IMR-90 (cell line): ENCODE measurements around the gene POFUT1. TPM values are rescaled to one million over a fixed set of nuclear protein-coding genes. Genes with fewer than 3 reads are reported as not detected.

ENCODE experiments used
- ATAC-seq: fragments of 200-7000 bp; cut with Tn5 transposase; 2 replicates; pipeline ENCODE4 v1.9.1; 2020; ENCODE audit warnings: low read depth, mild to moderate bottlenecking, moderate library complexity
- BruUV-seq: library from RNA; stranded (reverse); fragments of 400-500 nt; replicated peaks from 2 replicates; lab custom pipeline; 2021; lab: Mats Ljungman, UMichigan
- CTCF ChIA-PET: fragments of 300-600 bp; formaldehyde crosslinking; extraction: SDS; loops from one replicate; lab custom pipeline; 2021; ENCODE audit warnings: antibody characterized with exemption; lab: Yijun Ruan, JAX
- POLR2A ChIA-PET: fragments of 300-600 bp; sonication (Branson Sonifier 250); formaldehyde crosslinking; loops from one replicate; lab custom pipeline; 2022; ENCODE audit warnings: antibody characterized with exemption; ENCODE audit not compliant: unreplicated experiment; lab: Charles Lee
- DNase-seq: peaks from one replicate; pipeline ENCODE4 v3.0.0; 2013
- H2AFZ ChIP-seq: replicated peaks from 2 replicates; pipeline ENCODE3; 2013; ENCODE audit warnings: low read length, mild to moderate bottlenecking; ENCODE audit not compliant: poor library complexity
- H2AK5ac ChIP-seq: 2 replicates; pipeline ENCODE4 v1.6.1; 2013; ENCODE audit warnings: low read depth, low read length, inconsistent platforms
- H2AK9ac ChIP-seq: replicated peaks from 2 replicates; pipeline ENCODE3; 2013; ENCODE audit warnings: mild to moderate bottlenecking, low read depth, low read length, moderate library complexity; ENCODE audit not compliant: poor library complexity
- H2BK120ac ChIP-seq: 2 replicates; pipeline ENCODE4 v1.6.1; 2013; ENCODE audit warnings: low read depth, low read length, inconsistent platforms
- H2BK15ac ChIP-seq: 3 replicates; pipeline ENCODE4 v1.6.1; 2013; ENCODE audit warnings: low read depth, low read length, inconsistent platforms
- H2BK20ac ChIP-seq: 2 replicates; pipeline ENCODE4 v1.6.1; 2013; ENCODE audit warnings: low read depth, mild to moderate bottlenecking, inconsistent platforms, low read length, moderate library complexity
- H2BK5ac ChIP-seq: 2 replicates; pipeline ENCODE4 v1.6.1; 2013; ENCODE audit warnings: mild to moderate bottlenecking, low read depth, low read length, inconsistent platforms; ENCODE audit not compliant: poor library complexity, severe bottlenecking
- H3K14ac ChIP-seq: replicated peaks from 2 replicates; pipeline ENCODE4 v1.6.1; 2013; ENCODE audit warnings: low read depth, low read length, inconsistent platforms
- H3K18ac ChIP-seq: 2 replicates; pipeline ENCODE4 v1.6.1; 2013; ENCODE audit warnings: low read depth, low read length, control low read depth
- H3K23ac ChIP-seq: 2 replicates; pipeline ENCODE4 v1.6.1; 2013; ENCODE audit warnings: low read depth, low read length, inconsistent platforms
- H3K27ac ChIP-seq: 2 replicates; pipeline ENCODE4 v1.5.1; 2013; ENCODE audit warnings: mild to moderate bottlenecking, control low read depth, low read length; ENCODE audit not compliant: insufficient read depth
- H3K27me3 ChIP-seq: 2 replicates; pipeline ENCODE4 v1.6.1; 2013; ENCODE audit warnings: low read length; ENCODE audit not compliant: control insufficient read depth, insufficient read depth
- H3K36me3 ChIP-seq: 2 replicates; pipeline ENCODE4 v1.6.1; 2013; ENCODE audit warnings: low read length, mixed read lengths; ENCODE audit not compliant: control insufficient read depth, insufficient read depth
- H3K4ac ChIP-seq: 2 replicates; pipeline ENCODE4 v1.6.1; 2013; ENCODE audit warnings: low read depth, low read length, inconsistent platforms
- H3K4me1 ChIP-seq: 2 replicates; pipeline ENCODE4 v1.6.1; 2013; ENCODE audit warnings: low read length, mixed read lengths; ENCODE audit not compliant: control insufficient read depth, insufficient read depth
- H3K4me2 ChIP-seq: 2 replicates; pipeline ENCODE4 v1.6.1; 2013; ENCODE audit warnings: low read depth, mild to moderate bottlenecking, control low read depth, low read length, moderate library complexity
- H3K4me3 ChIP-seq: 2 replicates; pipeline ENCODE4 v1.5.1; 2013; ENCODE audit warnings: low read depth, mild to moderate bottlenecking, control low read depth, low read length, moderate library complexity; ENCODE audit not compliant: insufficient read depth
- H3K56ac ChIP-seq: 2 replicates; pipeline ENCODE4 v1.6.1; 2013; ENCODE audit warnings: low read length, inconsistent platforms; ENCODE audit not compliant: insufficient read depth; ENCODE audit errors: extremely low read depth
- H3K79me1 ChIP-seq, 2 experiments: 2 replicates each; pipeline ENCODE4 v1.6.1; 2013; ENCODE audit warnings: low read length in 2 of 2, inconsistent platforms in 1 of 2, low read depth in 1 of 2
- H3K9ac ChIP-seq: 2 replicates; pipeline ENCODE4 v1.6.1; 2013; ENCODE audit warnings: low read depth, low read length, control low read depth
- H3K9me1 ChIP-seq: 2 replicates; pipeline ENCODE4 v1.6.1; 2013; ENCODE audit warnings: low read length, inconsistent platforms; ENCODE audit not compliant: insufficient read depth
- H3K9me3 ChIP-seq: 2 replicates; pipeline ENCODE4 v1.6.1; 2013; ENCODE audit warnings: low read length; ENCODE audit not compliant: control insufficient read depth, insufficient read depth
- H4K20me1 ChIP-seq: 2 replicates; pipeline ENCODE4 v1.6.1; 2013; ENCODE audit warnings: low read length, inconsistent platforms; ENCODE audit not compliant: insufficient read depth
- H4K5ac ChIP-seq: 2 replicates; pipeline ENCODE4 v1.6.1; 2013; ENCODE audit warnings: mild to moderate bottlenecking, low read depth, low read length, control low read depth
- H4K8ac ChIP-seq, 2 experiments: 2 replicates each; pipeline ENCODE4 v1.6.1; 2013; ENCODE audit warnings: low read depth in 2 of 2, low read length in 2 of 2, control low read depth in 1 of 2, inconsistent platforms in 1 of 2
- H4K91ac ChIP-seq: 2 replicates; pipeline ENCODE4 v1.6.1; 2013; ENCODE audit warnings: low read depth, low read length, inconsistent platforms; ENCODE audit not compliant: insufficient read depth
- BHLHE40 ChIP-seq: fragments of 150-350 bp; IDR thresholded peaks from 2 replicates; pipeline ENCODE4 v1.6.1; 2016; ENCODE audit warnings: mild to moderate bottlenecking, low read depth, low read length
- CEBPB ChIP-seq: IDR thresholded peaks from 2 replicates; pipeline ENCODE4 v1.6.1; 2012; ENCODE audit warnings: low read depth, low read length, improper control_type of control experiment
- CHD1 ChIP-seq: IDR thresholded peaks from 2 replicates; pipeline ENCODE4 v1.6.1; 2012; ENCODE audit warnings: low read depth, low read length, improper control_type of control experiment
- CTCF ChIP-seq: conservative IDR thresholded peaks from 2 replicates; pipeline ENCODE4 v1.5.1; 2012; ENCODE audit warnings: mild to moderate bottlenecking, low read depth, low read length, improper control_type of control experiment
- ELK1 ChIP-seq: fragments of 150-350 bp; IDR thresholded peaks from 2 replicates; pipeline ENCODE4 v1.6.1; 2016; ENCODE audit warnings: low read depth, mild to moderate bottlenecking, low read length, moderate library complexity, borderline replicate concordance
- FOS ChIP-seq: fragments of 150-350 bp; IDR thresholded peaks from 2 replicates; pipeline ENCODE4 v1.6.1; 2016; ENCODE audit warnings: low read depth, low read length
- MAFK ChIP-seq: IDR thresholded peaks from 2 replicates; pipeline ENCODE4 v1.6.1; 2012; ENCODE audit warnings: low read depth, low read length, improper control_type of control experiment
- MAZ ChIP-seq: IDR thresholded peaks from 2 replicates; pipeline ENCODE4 v1.6.1; 2012; ENCODE audit warnings: low read depth, mild to moderate bottlenecking, low read length, improper control_type of control experiment, moderate library complexity, borderline replicate concordance
- MXI1 ChIP-seq: IDR thresholded peaks from 2 replicates; pipeline ENCODE4 v1.6.1; 2012; ENCODE audit warnings: low read depth, mild to moderate bottlenecking, low read length, moderate library complexity, borderline replicate concordance
- NFE2L2 ChIP-seq: fragments of 150-350 bp; IDR thresholded peaks from 2 replicates; pipeline ENCODE4 v1.6.1; 2016; ENCODE audit warnings: low read depth, mild to moderate bottlenecking, low read length
- POLR2A ChIP-seq: IDR thresholded peaks from 2 replicates; pipeline ENCODE4 v1.6.1; 2012; ENCODE audit warnings: mild to moderate bottlenecking, low read depth, low read length
- RAD21 ChIP-seq: IDR thresholded peaks from 2 replicates; pipeline ENCODE4 v1.6.1; 2012; ENCODE audit warnings: low read length, improper control_type of control experiment
- RCOR1 ChIP-seq: IDR thresholded peaks from 2 replicates; pipeline ENCODE4 v1.6.1; 2012; ENCODE audit warnings: mild to moderate bottlenecking, low read length, improper control_type of control experiment; ENCODE audit not compliant: insufficient replicate concordance
- RFX5 ChIP-seq: IDR thresholded peaks from 2 replicates; pipeline ENCODE4 v1.8.0; 2012; ENCODE audit warnings: low read depth, mild to moderate bottlenecking, low read length, moderate library complexity
- SMC3 ChIP-seq: fragments of 150-350 bp; IDR thresholded peaks from 2 replicates; pipeline ENCODE4 v1.6.1; 2016; ENCODE audit warnings: low read depth, mild to moderate bottlenecking, antibody characterized with exemption, low read length, moderate library complexity
- USF2 ChIP-seq: fragments of 150-350 bp; IDR thresholded peaks from 2 replicates; pipeline ENCODE4 v1.6.1; 2017; ENCODE audit warnings: mild to moderate bottlenecking, antibody characterized with exemption, low read length, low read depth
- WGBS, 2 experiments: methylation state at CpG; one replicate each; pipeline versions ENCODE4 v1.1.5 to v1.1.7; 2013; ENCODE audit warnings: missing lambda C conversion rate in 2 of 2; ENCODE audit not compliant: insufficient read length in 1 of 2; ENCODE audit errors: extremely low coverage in 2 of 2; 5-methylcytosine and 5-hydroxymethylcytosine counted together
- dilution Hi-C: fragments of 300-500 bp; cut with HindIII; formaldehyde crosslinking; loops from one replicate; pipeline ENCODE4 v1.14.3; 2018; ENCODE audit warnings: low sequenced_read_pairs; ENCODE audit not compliant: unreplicated experiment
- in situ Hi-C: fragments of 300-500 bp; cut with MboI; formaldehyde crosslinking; loops from 3 replicates; pipeline ENCODE4 v1.14.3; 2019; ENCODE audit warnings: low sequenced_read_pairs, inconsistent platforms, mixed read lengths
- intact Hi-C: fragments of 100-400 bp; cut with micrococcal nuclease; formaldehyde crosslinking; loops from 2 replicates; pipeline ENCODE4 v1.10.0; 2022
- polyA plus RNA-seq, 3 experiments: library from polyadenylated mRNA; depleted of rRNA; stranded (reverse); fragments of >200 nt; gene quantifications; 2 replicates each; pipeline ENCODE4 v1.2.3, GENCODE V29; 2012; ENCODE audit warnings: low replicate concordance in 1 of 3
- total RNA-seq: library from RNA; depleted of rRNA; stranded (reverse); fragments of >200 nt; gene quantifications from 2 replicates; pipeline ENCODE4 v1.2.3, GENCODE V29; 2012

Gene POFUT1
- total and polyA plus RNA-seq, 2 of the 4 experiments (the other 2 are of a cell fraction) = 25.5 to 41.1 TPM

GRCh38 chr20:32163951-32164350, 43.7 kb upstream of the POFUT1 start:
- H2BK120ac ChIP-seq = no peak overlapping the region
- POLR2A ChIA-PET = no interaction called here
- H3K9me3 ChIP-seq = no peaks in the 10 kb centered on the region
- no peak overlapping the region for H2BK15ac ChIP-seq
- no peak overlapping the region for H2AK5ac ChIP-seq
- H3K56ac ChIP-seq = no peak overlapping the region
- H2AK9ac ChIP-seq = no peak overlapping the region
- ATAC-seq (no peak), DNase-seq (no peak)
- intact Hi-C loops (no loop called here), in situ Hi-C loops (no loop called here), dilution Hi-C loops (no loop called here)
- H3K4me1 ChIP-seq = peaks cover 7% of the 10 kb centered on the region; the same call in 1 of the 2 replicates
- H3K27me3 ChIP-seq = no peaks in the 10 kb centered on the region
- peaks cover 0 to 8% of the 10 kb centered on the region in 2 experiments; a peak in 1 of 4 replicates for H3K79me1 ChIP-seq
- no peak overlapping the region for H2AFZ ChIP-seq
- peaks cover 64% of the 10 kb centered on the region for H3K36me3 ChIP-seq
- no peak overlapping the region for H4K91ac ChIP-seq
- no TSS peak for BruUV-seq
- H3K14ac ChIP-seq = no peak overlapping the region
- H4K8ac ChIP-seq = no peak overlapping the region
- peaks cover 11% of the 10 kb centered on the region for H3K9me1 ChIP-seq
- H3K4me3 ChIP-seq = no peak overlapping the region
- no peak overlapping the region for H3K27ac ChIP-seq
- H3K18ac ChIP-seq = no peak overlapping the region
- H3K23ac ChIP-seq = no peak overlapping the region
- H4K20me1 ChIP-seq = no peaks in the 10 kb centered on the region
- TF ChIP-seq MXI1 (no peak), FOS (no peak), MAZ (no peak), USF2 (no peak), RCOR1 (no peak), SMC3 (no peak), MAFK (no peak), RFX5 (no peak), CHD1 (no peak), NFE2L2 (no peak), ELK1 (no peak), CTCF (no peak), BHLHE40 (no peak), RAD21 (no peak), POLR2A (no peak), CEBPB (no peak)
- H3K4ac ChIP-seq = no peak overlapping the region
- no peak overlapping the region for H2BK5ac ChIP-seq
- no peak overlapping the region for H3K9ac ChIP-seq
- no peak overlapping the region for H2BK20ac ChIP-seq
- no CpG with 5 or more reads among the region's 5 CpGs for WGBS, 2 experiments
- H4K5ac ChIP-seq = no peak overlapping the region
- CTCF ChIA-PET = no interaction called here
- H3K4me2 ChIP-seq = no peak overlapping the region
